Fibroblast of skin of scalp (primary cell): ENCODE data around the gene SMIM36. TPM values are rescaled to one million over a fixed set of nuclear protein-coding genes. Genes with fewer than 3 reads are reported as not detected.
"Not testable (repeated sequence)": the region's sequence is repeated elsewhere in the genome, so short reads cannot be mapped to it uniquely, and the experiment has no call there.

Experiments
- DNase-seq: peaks from one replicate; pipeline ENCODE4 v3.0.0-alpha.2; 2013
- polyA plus RNA-seq, 2 experiments: library from polyadenylated mRNA; unstranded; fragments of 120-200 nt; gene quantifications; one replicate each; pipeline ENCODE4 v1.2.1, GENCODE V29; 2013; ENCODE audit not compliant: insufficient read length in 2 of 2

The SMIM36 gene
- polyA plus RNA-seq (2013, experiment 1 of 2; ENCODE audit: insufficient read length) = not detected
- not detected for polyA plus RNA-seq (2013, experiment 2 of 2; ENCODE audit: insufficient read length)

DNA sequence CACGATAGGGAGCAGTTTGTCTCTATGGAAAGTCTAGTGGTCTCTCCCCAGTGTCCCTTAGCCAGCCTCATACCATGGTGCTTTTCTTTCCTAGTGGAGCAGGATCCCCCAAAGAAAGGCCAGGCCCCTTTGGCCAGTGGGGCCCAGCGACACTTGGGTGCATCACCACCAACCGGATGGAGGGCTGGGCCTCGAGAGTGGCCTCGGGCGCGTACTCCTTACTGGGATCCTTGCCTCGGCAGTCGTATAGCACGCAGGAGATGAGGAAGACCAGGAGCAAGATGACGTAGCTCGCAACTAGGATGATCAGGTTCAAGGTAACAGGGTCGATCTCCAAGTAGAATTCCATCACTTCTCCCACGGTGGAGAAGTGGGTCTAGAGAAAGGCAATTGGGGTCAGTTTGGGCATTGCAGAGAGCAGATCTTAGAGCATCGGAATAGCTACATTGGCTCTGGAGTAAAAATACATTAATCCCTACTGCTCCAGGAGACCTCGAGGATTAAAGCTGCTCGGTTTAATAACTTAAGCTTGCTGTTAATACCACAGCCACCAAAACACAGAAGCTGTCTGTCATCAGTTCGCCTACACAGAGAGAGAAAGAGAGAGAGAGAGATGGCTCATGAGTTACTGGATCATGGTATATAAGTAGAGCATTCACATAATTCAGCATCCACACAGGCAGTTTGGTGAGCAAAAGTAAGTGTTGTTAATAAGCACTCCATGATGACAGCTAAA lies at the start of gene SMIM36:
Gene SMIM36 (minus strand): TSS at position 467 of the 736 bp plus-strand sequence.
- DNase-seq = no peak

DNA sequence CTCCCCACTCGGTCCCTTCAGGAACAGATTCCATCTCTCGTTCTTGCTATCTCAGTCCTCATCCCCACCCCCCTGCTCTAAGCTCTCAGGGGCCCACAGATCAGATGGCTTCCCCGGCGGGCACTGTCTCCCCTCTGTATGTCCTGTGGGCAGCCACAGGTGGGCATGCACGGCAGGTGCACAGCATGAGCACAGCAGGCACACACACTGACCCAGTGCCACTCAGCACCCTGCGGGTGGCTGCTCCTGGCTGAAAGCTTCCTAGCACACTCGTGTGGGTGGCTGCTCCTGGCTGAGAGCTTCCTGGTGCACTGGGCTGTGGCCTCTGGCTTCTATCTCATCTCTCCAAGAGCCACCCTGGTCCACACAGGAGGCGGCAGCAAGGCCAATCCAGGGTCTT lies 44.5 kb upstream of the SMIM36 start:
- DNase-seq = no peak

DNA sequence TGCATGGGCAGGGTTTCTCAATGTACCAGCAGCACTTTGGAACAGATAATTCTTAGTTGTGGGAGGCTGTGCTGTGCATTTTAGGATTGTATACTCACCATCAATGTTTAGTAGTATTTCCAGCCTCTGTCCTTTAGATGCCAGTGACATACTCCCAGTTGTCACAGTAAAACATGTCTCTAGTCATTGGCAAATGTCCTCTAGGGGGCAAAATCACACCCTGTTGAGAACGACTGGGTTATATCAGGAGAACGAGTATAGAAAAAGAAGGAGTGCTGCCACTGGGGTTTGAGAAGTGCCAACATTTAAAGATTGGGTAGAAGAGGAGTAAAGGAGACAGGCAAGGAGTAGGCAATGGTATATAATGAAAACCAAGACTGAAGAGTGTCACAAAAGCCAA lies 37.9 kb upstream of the SMIM36 start:
- DNase-seq = peak; percentile 33

DNA sequence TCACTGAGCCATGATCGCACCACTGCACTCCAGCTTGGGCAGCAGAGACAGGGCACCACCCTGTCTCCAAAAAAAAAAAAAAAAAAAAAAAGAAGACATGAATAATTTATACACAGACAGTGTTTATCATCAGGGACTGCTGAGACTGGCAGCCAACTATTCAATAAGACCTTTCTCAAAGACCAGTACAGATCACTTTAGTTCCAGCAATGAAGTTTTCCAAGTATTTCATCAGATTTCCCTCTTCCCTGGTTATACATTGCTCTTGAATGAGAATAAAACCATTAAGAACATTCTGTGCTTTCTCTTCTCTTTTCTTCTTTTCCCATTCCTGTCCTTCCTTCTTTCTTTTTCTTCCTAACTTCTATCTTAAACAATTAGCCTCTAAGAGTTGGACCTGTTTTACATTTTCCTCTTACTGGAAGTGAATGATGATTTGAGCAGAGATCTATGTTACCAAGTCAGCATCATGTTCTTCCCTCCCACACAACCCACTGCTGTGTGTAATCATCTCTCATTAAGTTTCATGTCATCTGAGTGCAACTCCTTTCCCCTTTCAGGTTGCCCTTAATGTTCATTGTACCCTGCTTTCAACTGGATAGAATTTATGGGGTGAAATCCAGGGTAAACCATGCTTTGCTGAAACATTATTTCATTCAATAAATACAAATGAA lies 35.9 kb upstream of the SMIM36 start:
- peak; percentile 43 for DNase-seq

DNA sequence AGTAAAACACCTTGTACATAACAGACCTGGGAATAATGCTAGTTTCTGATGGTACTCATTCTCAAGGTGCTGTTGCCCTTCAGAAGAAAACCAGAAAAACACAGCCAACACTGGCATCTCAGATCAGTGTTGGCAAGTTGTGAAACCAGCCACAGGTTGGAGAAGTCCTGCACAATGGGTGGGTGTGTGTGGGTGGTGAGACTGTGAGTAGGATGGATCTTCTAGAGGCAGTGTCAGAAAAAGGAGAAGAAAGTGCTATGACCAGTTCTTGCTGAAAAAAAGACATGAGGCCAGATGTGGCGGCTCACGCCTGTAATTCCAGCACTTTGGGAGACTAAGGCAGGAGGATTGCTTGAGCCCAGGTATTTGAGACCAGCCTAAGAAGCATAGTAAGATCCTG lies 35.2 kb upstream of the SMIM36 start:
- DNase-seq = no peak

DNA sequence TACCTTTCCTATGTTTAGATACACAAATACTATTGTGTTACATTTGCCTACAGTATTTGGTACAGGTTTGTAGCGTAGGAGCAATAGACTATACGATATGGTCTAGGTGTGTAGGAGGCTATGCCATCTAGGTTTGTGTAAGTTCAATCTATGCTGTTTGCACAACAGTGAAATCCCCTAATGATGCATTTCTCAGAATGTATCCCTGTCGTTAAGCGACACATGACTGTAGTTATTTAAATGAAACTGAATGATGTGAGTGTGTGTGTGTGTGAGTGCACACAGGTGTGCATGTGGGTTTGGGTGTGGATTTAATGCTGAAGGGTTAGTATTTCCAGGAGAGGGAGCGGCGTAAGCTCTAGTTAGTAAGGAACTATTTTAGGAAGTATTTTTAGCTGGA lies 34.6 kb upstream of the SMIM36 start:
- DNase-seq = no peak

DNA sequence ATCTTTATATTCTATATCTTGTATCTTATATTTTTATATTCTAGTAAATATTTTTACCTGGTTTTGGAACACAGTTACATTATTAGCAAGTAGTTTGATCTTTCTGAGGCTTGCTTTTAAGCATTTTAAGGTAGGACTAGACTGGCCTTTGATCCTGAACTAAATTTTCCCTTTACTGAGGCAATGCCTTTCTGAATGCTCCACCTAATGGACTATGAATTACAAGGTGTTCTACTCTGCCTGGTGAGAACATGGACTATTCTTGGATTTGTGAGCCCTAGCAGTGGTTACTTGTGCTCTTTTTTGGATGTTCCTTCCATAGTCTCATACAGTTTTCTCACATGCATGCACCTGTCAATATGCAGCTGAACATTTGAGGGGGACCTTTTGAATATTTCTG lies 32.5 kb upstream of the SMIM36 start:
- no peak for DNase-seq

DNA sequence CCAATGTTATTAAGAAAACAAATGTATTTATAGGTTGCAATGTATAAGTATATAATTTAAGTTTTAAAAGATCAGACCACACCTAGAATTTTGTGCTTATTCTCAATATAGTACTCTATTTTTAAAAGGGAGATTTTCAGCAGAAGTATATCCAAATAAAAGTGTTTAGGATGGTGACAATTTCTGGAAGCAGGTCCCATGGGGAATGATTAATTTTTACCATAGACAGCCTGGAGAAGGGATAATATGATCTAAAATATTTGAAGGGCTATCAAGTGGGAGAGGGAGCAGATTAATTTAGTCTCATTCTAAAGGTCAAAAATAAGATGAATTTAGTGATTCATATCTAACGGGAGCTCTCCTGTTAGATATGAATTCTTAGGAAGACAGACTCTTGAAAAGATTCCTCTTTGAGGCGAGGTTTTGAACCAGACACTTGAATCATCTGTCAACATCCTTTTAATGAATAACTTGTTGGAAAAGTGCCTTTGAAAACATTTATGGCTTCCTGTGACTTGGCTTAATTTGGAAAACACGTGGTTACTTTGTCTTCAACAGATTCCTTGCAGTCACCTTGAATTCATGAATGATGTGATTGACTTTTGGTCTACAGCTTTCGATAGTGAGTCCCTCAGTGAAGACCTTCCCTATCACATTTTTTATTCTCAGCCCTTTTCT lies 29.3 kb upstream of the SMIM36 start:
- DNase-seq = peak; percentile 71

DNA sequence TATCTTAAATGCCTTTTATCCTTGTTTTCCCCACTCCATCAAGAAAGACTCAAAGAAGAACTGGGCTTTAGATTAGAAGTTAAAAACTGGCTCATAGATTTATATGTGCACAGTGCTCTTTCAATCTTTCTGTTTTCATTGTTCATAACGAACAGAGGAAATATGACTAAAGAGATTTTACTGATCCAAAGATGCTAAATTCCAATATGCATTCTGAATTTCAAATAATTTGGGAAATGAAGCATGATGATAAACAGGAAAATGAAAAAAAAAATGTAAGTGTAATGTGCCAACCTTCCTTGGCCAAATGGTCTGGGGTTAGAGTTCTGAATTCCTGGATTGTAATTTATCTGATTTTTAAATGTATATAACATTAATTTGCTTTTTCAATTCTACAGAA lies 25.0 kb upstream of the SMIM36 start:
- no peak for DNase-seq

DNA sequence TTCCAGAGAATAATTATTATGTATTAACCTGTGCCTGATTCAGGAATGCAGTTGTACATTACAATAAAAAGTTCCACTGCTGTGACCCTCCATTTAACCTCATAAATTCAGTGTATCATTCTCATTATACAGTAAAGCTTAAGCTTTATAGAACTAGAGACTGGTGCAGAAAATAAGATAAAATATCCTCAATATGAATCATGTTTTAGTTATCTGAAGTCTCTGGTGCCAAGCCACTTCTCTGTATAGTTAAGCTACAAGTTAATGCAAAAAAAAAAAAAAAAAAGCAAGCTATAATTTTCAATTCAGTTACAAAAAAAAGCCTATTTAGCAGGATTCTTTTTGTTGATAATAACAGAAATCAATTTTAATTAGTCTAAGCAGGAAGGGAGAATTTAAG lies 22.4 kb upstream of the SMIM36 start:
- DNase-seq = peak; percentile 10

DNA sequence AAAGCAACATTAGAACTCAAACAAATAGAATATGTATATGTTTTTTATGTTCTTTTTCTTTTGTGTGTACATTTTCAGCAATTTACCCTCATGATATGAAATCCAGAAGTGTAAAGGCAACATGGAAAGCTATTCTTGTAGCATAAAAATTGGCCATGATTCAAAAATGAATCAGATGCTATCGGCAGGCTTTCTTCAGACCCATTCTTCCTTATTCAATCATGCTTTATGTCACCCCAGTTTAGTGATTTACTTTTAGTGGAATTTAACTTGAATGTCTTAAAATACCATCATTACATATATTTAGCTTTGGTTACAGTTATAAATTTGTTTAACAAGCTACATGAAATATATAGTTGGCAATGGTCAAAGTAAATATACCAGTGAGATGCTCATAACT lies 21.4 kb upstream of the SMIM36 start:
- DNase-seq = peak; percentile 2

DNA sequence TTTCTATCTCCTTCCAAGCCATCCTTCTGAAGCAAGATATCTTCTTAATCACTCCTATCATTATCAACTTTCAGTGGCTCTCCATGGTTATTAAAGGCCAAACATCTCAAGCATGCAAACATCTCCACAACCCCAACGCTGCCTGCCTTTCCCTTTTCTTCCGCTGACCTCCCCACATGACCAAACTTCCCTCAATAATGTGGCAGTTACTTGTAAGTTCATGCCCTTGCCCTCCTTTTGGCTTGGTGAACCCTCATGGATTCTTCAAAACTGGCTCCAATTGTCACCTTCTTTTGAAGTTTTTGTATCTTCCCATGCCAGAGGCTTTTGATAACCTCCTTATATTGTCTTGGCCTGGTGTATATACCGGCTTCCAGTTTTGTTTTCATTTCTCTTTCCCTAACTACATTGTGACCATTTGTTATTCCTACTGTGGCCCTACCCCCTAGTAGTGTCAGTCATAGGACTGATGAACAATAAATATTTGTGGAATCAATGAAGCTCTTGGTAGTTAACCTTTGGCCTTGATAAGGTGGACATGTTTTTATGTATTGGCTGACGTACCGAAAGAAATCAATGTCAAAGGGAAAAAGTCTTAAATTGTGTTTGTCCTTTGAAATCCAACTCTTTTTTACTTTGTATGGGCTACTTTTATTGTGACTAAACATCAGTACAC lies 19.9 kb upstream of the SMIM36 start:
- no peak for DNase-seq

DNA sequence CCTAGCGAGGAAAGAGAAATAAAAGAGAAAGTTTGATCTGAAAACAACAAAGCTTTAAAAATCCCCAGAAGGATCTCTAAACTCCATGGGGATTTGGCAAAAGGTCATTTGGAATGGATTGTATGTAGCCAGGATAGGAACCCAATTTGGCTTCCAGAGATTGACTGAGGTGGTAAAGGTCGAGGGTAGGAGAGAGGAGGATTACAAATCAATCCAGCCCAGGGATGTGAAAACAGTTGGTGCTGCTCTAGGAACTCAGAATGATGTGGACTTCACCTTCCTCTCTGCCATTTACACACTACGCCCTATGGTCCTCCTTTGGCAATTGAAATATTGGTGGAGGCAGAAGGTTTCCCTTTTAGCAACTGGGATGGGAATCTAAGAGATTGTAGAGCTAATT lies 18.8 kb upstream of the SMIM36 start:
- DNase-seq = no peak

DNA sequence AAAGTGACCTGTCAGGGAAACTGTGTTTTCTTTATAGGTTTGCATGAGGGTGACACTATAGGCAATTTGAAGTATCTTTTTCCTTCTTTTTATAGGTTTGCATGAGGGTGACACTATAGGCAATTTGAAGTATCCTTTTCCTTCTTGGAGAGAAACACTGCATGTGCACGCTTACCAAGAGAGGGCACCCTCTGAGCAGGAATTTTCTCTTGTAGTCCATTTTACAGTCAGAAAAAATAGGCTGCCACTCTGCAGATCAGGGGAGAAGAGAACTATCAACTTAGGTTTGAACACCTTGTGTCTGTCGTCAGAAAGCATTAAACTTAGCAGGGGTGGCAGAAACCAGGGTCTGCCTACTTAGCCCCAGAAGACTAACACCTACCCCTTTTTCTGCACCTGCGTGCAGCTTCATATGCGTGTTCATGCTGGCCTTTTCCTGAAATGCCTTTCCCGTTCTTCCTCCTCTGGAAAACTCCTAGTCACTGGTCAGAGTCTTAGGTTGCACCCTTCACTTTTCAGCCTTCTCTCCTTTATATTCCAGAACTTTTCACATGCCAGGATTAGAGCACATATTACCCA lies 16.4 kb upstream of the SMIM36 start:
- DNase-seq = peak; percentile 57

DNA sequence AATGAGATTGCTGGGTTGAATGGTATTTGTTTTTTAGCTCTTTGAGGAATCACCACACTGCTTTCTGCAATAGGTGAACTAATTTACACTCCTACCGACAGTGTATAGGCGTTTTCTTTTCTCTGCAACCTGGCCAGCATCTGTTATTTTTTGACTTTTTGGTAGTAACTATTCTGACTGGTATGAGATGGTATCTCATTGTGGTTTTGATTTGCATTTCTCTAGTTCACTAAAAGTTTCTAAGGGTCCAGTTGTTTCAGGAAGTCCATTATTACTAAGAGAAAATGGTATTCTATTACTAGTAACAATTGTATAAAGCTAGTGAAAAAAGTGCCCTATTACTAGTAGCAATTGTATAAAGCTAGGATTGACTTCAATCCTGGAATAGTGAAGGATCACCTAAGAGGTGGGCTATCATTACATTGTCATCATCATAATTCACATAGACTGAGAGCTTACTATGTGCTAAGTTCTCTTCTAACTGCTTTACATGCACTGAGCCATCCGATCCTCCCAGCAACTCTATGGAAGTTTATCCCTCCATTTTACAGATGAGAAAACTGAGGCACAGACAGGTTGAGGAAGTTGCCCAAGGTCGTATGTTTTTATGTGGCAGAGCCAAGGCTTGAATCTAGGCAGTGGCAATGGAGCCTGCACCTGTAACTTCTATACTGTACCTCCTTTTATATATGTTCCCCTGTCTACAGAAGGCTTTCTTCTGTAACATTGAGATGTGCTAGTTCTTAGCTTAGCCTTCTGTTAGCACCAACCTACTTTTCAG lies 13.4 kb upstream of the SMIM36 start:
- no peak for DNase-seq

DNA sequence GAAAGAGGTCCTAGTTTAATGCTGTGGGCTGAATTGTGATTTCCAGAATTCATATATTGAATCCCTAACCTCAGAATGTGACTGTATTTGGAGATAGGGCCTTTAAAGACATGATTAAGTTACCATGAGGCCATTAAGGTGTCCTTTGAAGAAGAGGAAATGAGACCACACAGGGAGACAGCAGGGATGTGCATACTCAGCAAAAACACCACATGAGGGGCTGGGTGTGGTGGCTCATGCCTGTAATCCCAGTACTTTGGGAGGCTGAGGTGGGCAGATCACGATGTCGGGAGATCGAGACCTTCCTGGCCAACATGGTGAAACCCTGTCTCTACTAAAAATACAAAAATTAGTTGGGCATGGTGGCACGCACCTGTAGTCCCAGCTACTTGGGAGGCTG lies 11.8 kb upstream of the SMIM36 start:
- not testable (repeated sequence) for DNase-seq

DNA sequence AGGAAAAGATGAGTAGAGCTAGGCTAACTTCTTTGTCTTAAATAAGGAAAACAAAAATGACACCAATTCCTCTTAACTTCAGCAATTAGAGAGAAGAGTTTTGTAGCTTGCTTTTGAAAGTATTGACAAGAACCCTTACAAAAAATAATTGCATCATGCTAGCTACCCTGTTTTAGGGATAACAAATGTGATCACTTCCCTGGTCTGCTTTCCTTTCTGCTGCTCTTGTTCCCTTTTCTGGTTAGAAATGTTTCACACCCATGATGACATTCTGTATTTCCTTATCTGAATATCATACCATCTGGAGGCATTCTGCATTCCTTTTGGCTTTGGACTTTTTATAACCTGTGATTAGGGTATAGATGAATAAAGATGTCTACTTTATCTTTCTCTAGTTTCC lies 9.9 kb upstream of the SMIM36 start:
- no peak for DNase-seq

DNA sequence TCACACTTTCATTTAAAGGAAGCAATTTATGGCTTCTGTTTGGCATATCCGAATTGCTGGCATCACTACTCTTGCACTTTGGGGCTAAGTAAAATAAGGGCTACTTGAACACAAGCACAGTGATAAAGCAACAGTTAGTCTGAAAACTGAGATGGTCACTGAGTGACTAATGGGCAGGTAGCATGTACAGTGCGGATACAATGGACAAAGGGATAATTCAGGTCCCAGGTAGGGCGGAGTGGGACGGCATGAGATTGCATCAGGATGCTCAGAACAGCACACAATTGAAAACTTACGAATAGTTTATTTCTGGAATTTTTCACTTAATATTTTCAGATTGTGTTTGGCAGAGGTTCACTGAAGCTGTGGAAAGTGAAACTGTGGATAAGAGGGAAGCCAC lies 9.2 kb upstream of the SMIM36 start:
- DNase-seq = no peak

DNA sequence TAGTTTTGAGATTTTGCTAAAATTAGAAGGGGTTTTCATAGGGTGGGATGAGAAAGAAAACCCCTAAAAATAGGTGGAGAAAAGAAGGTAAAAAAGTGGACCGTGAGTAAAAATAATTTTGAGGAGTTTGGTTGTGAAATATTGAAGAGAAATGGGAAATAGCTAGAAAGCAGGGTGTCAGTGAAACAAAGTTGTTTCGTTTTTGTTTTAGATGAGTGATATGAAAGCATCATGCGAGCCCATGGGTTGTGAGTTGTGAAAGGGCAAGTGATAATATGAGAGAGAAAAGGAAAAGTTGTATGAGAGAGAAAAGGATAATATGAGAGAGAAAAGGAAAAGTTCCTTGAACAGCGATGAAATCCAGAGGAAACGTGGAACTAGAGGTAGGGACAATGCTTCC lies 7.3 kb upstream of the SMIM36 start:
- no peak for DNase-seq

DNA sequence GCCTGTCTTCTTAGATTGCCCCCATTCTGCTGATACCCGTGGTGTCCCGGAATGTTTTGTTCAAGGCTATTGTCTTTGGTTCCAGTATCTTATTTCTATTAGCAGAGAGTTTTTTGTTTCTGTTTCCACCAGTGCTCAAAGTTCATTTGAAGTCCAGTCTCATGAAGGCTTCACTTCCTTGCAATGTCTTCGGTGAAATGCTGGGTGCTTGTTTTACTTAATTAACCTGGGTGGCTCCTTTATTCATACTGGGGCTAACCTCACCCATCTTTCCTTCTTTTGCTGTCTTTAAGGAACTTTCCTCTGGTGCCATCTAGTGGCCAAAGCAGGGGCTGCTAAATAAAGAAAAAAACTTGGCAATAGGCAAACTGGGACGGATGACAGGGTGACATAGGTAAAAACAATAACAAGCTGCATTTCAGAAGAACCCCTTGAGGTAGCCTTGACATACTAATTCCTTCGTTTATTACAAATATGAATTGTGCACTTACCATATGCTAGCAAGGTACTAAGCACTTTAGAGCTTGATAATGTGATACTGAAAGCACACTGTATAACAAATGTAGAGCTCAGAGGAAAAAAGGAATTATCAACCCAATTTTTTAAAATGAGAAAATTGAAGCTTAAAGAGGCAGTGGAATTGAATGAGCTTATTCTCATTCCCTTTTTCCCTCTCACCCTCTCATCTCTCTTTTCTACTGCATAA lies 2.8 kb upstream of the SMIM36 start:
- DNase-seq = peak; percentile 62

DNA sequence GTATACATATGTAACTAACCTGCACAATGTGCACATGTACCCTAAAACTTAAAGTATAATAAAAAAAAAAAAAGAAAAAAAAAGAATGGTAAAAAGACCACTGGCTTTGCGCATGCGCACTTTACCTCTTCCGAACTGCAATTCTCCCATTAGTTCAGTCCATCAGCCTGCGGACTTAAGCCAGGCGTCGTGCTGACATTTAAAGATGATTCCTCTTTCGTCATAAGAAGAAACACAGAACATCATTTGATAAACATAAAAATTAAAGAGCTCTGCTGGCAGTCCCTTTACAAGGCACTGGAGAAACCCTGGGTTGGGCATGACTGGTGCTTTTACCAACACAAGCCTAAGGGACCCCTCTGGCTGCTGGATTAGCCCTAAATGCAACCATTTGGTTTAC lies 3.6 kb downstream of the SMIM36 start:
- DNase-seq = not testable (repeated sequence)
